Stimulated activated CD8-positive, alpha-beta memory T cell treated with anti-CD3 and anti-CD28 coated beads, Interleukin-15, amount 100 ng/mL, for 48 hours (primary cell): ENCODE results near the gene KLHDC10.
A peak's percentile ranks its signal among the peaks of the same experiment; 100 is the strongest.
"Not testable (repeated sequence)": the region's sequence is repeated elsewhere in the genome, so short reads cannot be mapped to it uniquely, and the experiment has no call there.

ENCODE experiments used
- DNase-seq, 2 donors: peaks; one replicate each; pipeline ENCODE4 v3.0.0-alpha.2; 2020; ENCODE audit warnings: low read depth in 2 of 2

KLHDC10 gene

DNA sequence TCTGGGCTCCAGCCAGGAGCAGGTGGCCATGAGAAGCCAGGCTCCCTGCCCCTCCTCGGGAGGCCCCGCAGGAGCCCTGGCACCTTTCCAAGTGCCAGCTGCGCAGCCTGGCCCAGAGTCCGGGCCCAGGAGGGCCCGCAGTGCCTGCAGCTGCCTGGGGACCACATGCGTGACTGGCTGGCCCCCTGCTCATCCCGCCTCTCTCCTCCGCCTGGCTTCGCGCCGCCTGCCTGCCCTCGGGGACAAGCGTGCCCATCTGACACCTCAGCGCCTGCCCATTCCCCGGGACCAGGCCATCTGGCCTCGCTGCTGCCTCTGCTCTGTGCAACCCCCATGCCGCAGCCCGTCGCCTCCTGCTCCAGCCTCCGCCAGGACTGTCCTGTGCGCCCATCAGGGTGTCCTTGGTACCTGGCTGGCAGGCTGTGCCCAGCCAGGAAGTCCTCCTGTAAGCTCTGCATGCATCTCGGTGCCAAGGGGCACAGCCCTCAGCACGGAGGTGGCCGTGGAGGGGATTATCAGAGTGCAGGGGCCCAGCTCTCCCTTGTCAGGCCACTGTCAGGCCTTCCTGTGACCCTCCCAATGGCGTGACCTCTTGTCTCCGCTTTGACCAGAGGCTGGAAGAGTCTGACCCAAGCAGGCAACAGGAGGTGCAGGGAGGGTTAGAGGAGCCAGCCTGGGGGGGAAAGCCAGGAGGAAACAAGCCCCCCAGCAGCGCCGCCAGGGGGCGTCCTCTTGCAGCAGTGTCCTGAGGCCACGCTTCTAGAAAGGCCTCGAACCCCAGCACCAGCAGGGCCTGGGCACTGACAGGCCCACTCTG, 84.4 kb downstream of the KLHDC10 start:
- DNase-seq, result no peak

DNA sequence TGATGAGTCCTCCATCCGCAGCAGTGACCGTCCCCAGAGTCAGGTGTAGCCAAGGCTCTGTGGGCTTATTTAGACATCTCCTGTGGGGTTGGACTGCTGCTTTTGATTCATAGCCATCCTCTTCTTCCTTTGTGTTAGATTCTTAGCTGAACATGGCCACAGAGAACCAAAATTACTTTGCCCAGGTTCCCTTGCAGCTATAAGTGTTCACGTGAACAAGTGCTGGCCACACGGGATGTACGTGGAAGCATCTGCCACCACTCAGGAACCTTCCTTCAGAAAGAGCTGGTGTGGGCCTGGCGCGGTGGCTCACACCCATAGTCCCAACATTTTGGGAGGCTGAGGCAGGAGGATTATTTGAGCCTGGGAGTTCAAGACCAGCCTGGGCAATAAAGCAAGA, 85.8 kb downstream of the KLHDC10 start:
- no peak for DNase-seq

DNA sequence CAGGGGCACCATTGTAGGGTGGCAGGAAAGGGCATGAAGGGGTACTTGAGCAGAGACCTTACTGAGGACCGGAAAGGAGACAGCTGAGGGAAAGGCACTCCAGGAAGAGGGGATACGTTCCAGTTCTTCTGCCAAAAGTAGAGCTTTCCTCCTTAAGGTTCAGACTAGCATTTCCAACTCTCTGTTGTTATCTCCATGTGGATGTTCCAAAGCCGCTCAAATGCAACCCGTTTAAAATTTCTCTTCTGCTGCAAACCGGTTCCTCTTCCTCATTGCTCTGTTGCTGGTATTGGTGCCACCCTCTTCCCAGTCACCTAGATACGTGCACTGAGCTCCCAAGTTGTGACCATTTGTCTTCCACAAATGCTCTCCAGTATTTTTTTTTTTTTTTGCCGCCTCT, 87.4 kb downstream of the KLHDC10 start:
- no peak for DNase-seq

DNA sequence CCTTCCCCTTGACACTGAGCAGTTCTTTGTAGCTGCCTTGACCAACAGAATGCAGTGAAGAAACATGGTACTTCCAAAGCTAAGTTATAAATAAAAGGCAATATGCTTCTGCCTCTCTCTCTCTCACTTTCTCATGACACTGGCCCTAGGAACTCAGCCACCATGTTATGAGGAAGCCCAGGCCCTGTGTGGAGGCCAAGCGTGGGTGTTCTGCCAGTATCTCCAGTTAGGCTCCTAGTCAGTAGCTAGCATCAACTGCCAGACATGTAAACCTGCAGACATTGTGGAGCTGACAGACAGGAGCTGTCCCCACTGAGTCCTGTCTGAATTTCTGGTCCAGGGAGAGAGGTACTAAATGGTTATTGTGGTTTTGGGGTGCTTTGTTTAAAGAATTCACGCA, 89.7 kb downstream of the KLHDC10 start:
- no peak for DNase-seq

DNA sequence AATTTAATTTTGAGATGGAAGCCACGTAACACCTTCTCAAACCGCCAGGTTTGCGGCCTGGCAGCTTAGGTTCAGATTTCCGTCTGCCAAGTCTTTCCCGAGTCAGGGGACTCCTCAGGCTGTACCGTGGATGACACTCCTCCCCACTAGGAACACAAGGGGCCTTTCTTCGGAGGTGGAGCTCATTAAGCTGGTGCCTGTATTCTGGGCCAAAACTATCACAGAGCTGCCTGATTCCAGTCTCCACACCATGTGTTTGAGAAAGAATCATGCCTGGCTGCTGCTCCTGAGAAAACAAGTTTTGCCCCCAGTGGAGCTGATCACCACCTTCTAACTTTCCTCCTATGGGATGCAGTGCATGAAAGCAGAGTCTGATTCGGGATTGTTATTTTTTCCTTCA, 90.1 kb downstream of the KLHDC10 start:
- no peak for DNase-seq

DNA sequence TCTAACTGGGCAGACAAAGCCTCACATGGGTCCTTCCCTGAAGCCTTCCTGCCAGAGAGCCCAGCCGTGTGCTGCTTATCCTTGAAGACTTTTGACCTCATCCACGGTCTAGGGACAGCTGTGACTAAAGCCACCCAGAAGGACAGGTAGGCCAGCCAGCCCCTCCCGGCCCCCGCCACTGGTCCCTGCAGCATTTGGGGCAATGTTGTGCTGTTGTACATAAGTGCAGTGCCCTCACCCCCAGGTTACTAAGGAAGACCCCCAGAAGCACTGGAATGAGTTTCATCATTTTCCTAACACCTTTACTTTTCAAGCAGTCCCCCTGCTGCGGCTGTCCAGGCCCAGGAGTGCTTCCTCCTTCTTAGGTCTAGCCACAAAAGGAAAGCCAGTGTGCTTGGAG, 91.9 kb downstream of the KLHDC10 start:
- no peak for DNase-seq

DNA sequence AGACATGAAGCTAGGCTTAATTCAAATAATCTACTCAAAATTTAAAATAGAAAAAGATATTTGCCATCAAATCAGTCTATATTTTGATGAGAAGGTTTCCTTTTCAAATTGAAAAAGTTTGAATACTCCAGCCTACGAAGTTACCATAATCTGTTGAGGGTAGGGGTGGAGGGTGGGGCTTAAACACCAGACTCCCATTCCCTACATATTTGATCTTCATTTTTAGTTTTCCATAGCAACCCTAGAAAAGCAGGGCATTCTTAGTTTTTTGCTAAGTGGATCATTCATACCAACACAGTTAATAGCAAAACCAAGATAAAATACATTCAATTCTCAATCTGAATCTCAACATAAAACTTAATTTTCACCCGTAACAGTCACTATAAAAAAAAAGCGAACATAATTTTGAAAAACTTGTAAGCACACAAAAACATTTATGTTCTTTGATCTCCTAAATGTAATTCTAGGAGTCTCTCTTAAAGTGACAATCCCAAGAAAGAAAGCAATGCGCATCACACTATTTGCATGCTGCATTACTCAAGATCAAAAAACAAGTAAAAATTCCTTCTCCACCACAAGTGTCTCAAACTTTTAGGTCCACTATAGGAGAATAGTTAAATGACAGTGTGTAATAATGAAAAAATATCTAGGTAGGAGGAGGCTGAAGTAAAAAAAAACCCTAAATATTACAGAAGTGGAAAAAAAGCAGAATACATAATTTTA, 104.1 kb downstream of the KLHDC10 start:
- no peak for DNase-seq

DNA sequence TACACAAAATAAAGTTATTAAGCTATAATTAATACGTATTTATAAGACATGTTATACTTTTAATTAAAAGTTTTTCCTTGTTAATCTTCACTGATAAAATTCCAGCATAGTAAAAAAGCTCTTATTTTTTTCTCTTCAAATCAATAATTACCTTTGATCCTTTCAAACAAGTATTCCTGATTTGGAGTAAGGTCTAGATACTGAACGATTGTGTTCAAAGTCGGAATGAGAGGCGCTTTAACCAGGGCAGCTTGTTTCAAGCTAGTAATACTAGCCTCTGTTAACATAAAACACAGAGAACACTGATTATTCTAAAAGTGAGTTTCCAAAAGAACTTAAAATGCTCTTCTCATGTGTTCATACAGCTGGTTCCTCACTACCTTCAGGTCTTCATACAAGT, 107.9 kb downstream of the KLHDC10 start:
- DNase-seq, result no peak

DNA sequence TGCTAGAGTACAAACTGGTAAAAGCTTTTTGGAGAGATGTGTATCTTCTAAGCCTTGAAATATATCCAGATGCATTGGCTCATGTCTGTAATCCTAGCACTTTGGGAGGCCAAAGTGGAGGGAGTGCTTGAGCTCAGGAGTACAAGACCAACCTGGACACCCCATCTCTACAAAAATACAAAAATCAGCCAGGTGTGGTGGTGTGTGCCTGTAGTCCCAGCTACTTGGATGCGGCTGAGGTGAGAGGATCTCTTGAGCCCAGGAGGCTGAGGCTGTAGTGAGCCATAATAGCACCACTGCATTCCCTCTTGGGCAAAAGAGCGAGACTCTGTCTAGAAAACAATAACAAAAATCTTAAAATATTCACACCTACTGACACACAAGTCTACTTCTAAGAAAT, 109.3 kb downstream of the KLHDC10 start:
- no peak for DNase-seq

DNA sequence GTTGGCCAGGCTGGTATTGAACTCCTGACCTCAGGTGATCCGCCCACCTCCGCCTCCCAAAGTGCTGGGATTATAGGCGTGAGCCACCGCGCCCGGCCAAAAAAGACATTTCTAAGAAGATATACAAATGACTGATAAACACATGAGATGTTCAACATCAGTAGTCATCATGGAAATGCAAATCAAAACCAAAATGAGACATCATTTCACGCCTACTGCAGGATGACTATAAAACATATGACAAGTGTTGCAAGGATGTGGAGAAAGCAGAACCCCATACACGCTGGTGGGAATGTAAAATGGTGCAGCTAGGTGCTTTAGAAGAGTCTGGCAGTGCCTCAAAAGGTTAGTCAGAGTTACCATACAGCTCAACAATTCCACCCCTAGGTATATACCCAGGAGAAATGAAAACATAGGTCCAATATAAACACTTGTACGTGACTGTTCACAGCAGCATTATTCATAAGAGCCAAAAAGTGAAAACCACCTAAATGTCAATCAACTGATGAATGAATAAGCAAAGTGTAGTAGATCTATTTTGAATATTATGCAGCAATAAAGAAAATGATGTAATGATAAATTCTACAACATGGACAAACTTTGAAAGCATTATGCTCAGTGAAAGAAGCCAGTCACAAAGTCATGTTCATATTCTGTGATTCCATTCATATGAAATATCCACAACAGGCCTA, 110.4 kb downstream of the KLHDC10 start:
- peak; percentile 19 to 44 for DNase-seq

DNA sequence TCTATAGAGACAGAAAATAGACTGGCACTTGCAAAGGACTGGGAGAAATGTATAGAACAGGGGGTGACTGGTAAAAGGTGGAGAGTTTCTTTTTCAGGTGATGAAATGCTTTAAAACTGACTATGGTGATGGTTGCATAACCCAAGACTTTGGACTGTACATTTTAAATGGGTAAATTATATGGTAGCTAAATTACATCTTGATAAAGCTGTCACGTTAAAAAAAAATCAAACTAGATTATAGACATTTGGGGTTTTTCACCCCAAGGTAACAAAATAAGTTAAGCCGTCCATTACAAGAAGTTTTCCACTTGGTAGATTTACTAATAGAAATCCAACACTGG, 110.9 kb downstream of the KLHDC10 start:
- no peak for DNase-seq

DNA sequence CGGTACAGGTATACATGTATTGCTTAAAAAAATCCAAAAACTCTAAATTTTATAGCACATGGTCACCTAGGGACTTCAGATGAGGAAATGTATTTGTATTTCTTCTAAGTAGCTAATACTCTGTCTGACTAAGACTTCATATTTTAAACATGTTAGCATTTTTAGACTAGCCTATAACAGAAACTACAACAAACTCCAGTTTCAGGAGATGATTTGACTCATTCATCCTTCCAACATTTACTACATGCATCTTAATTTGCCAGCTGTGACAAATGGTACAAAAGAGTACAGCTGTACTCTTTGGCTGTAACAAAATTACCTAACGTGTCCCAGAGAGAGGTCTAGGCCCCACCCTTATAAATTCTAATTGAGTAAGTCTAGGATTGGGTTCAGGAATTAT, 112.7 kb downstream of the KLHDC10 start:
- no peak for DNase-seq

DNA sequence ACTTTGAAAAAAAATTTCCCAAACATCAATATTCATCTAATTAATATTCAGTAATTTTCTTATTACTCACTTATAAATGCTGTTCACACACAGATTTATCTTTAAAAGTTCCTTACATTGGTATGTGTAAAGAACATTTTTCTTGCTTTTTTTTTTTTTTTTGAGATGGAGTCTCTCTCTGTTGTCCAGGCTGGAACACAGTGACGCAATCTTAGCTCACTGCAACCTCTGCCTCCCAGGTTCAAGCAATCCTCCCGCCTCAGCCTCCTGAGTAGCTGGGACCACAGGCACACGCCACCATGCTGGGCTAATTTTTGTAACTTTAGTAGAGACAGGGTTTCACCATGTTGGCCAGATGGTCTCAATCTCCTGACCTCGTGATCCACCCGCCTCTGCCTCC, 114.0 kb downstream of the KLHDC10 start:
- DNase-seq, result not testable (repeated sequence)
